ENCODE measurements around the gene DTX1.

DTX1 gene

GRCh38 chr12:113119980-113120669 is 63.6 kb downstream of the DTX1 start:
- Histone ChIP-seq H3K9me3 (ENCODE audit: control insufficient read depth, low read length) (no peaks in the 10 kb centered on the region), H3K27ac (no peak overlapping the region)
- no peak for TF ChIP-seq CTCF (IDR thresholded peaks at IDR 0.05)

DNA sequence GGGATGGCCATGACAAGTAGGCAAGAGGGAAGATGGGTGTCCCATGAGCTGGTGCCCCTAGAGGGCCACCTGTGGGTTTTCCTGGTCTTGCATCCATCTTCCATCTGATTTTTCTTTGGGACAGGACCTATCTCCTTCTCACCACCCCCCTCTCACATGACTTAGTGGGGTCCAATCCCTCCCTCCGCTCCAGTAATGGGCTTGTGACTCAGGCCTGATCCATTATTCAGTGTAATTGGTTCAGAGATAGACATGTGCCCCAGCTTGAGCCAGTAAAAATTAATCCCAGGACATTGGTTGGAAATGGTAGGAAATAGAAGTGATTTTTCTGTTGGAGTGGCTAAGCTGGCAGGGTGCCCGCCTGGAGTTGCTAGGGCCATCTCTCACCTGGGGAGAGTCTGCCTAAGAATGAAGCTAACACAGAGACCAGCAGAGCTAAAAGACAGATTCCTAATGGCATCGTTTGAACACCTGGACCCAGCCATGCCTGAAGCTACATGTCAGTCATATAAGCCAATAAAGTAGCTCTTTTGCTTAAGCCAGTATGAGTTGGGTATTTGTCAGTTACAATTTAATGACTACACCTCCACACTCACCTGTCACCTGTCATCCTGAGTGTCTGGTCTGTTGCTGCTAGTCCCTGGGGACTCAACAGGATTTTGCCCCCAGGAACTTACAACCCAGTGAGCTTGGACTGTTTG is 64.3 kb downstream of the DTX1 start:
- no peak overlapping the region for H2AFZ ChIP-seq
- H3K4me1 ChIP-seq: peaks cover 20% of the 10 kb centered on the region
- no peak overlapping the region for H3K27ac ChIP-seq
- peaks cover 10% of the 10 kb centered on the region for H3K79me2 ChIP-seq
- H3K4me3 ChIP-seq (ENCODE audit: low read depth, low read length): no peak overlapping the region
- TF ChIP-seq CTCF (IDR thresholded peaks at IDR 0.05): no peak
- H3K27me3 ChIP-seq (ENCODE audit: control insufficient read depth, insufficient read depth, low read length): no peaks in the 10 kb centered on the region
- no peak overlapping the region for H3K9ac ChIP-seq
- H3K9me3 ChIP-seq (ENCODE audit: control insufficient read depth, low read length): no peaks in the 10 kb centered on the region
- H3K4me2 ChIP-seq (ENCODE audit: low read length): no peak overlapping the region
- no peaks in the 10 kb centered on the region for H3K36me3 ChIP-seq (ENCODE audit: control insufficient read depth, insufficient read depth, low read length)

More at GRCh38 chr12:113119980-113120669, 63.6 kb downstream of the DTX1 start:
- Histone ChIP-seq H3K36me3 (ENCODE audit: control insufficient read depth, insufficient read depth, low read length) (no peaks in the 10 kb centered on the region), H3K9ac (no peak overlapping the region), H3K79me2 (peaks cover 10% of the 10 kb centered on the region), H3K27me3 (ENCODE audit: control insufficient read depth, insufficient read depth, low read length) (no peaks in the 10 kb centered on the region), H3K4me3 (ENCODE audit: low read depth, low read length) (no peak overlapping the region), H3K4me2 (ENCODE audit: low read length) (no peak overlapping the region), H2AFZ (no peak overlapping the region), H3K4me1 (peaks cover 20% of the 10 kb centered on the region)

GRCh38 chr12:113127791-113128199 is 71.3 kb downstream of the DTX1 start:
- Histone ChIP-seq H3K4me2 (ENCODE audit: low read length) (no peak overlapping the region), H3K4me3 (ENCODE audit: low read depth, low read length) (no peak overlapping the region), H3K27me3 (ENCODE audit: control insufficient read depth, insufficient read depth, low read length) (no peaks in the 10 kb centered on the region), H3K27ac (peak overlapping the region; percentile 13), H3K9me3 (ENCODE audit: control insufficient read depth, low read length) (no peaks in the 10 kb centered on the region), H2AFZ (no peak overlapping the region), H3K79me2 (peaks cover 39% of the 10 kb centered on the region), H3K36me3 (ENCODE audit: control insufficient read depth, insufficient read depth, low read length) (no peaks in the 10 kb centered on the region), H3K9ac (no peak overlapping the region), H3K4me1 (peaks cover 47% of the 10 kb centered on the region)
- no peak for TF ChIP-seq CTCF (IDR thresholded peaks at IDR 0.05)

- Histone ChIP-seq H3K9me3 (ENCODE audit: control insufficient read depth, low read length) (no peaks in the 10 kb centered on the region), H3K4me3 (ENCODE audit: low read depth, low read length) (no peak overlapping the region), H3K4me2 (ENCODE audit: low read length) (no peak overlapping the region), H3K4me1 (peaks cover 43% of the 10 kb centered on the region), H3K9ac (no peak overlapping the region), H2AFZ (no peak overlapping the region), H3K27me3 (ENCODE audit: control insufficient read depth, insufficient read depth, low read length) (no peaks in the 10 kb centered on the region), H3K27ac (peak overlapping the region; percentile 96), H3K36me3 (ENCODE audit: control insufficient read depth, insufficient read depth, low read length) (no peaks in the 10 kb centered on the region), H3K79me2 (peaks cover 50% of the 10 kb centered on the region)
- TF ChIP-seq CTCF (IDR thresholded peaks at IDR 0.05): no peak
These were observed 72.5 kb downstream of the DTX1 start for GRCh38 chr12:113128802-113129663.
